WI38 (cell line): ENCODE results near the gene CPD.
"Not testable (repeated sequence)": the region's sequence is repeated elsewhere in the genome, so short reads cannot be mapped to it uniquely, and the experiment has no call there.

Experiments used
- H3K4me3 ChIP-seq: 2 replicates; pipeline ENCODE4 v1.5.1; 2011; ENCODE audit warnings: low read depth, mild to moderate bottlenecking, control low read depth, low read length
- TF ChIP-seq, protein P1 (sequence below): IDR thresholded peaks from 2 replicates; pipeline ENCODE4 v1.5.1; 2012; ENCODE audit warnings: low read depth, mild to moderate bottlenecking, control low read depth, low read length

CPD gene

DNA sequence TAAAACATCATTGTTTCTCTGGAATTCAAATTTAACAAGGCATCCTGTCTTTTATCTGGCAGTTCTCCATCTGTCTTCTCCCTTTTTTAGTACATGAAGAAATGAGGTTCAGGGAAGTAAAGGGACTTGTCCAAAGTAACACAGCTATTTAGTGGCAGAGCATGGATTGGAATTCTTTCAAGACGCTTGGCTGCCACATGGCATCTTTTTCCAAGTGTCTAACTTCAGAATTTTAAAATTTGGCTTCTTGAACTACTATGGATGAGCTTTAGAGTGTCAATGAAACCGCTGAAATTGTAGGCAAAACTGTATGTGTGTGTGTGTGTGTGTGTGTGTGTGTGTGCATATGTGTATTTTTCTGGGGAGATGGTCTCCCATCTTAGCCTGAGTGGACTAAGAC lies 39.6 kb upstream of the CPD start:
- H3K4me3 ChIP-seq = no peak overlapping the region
- TF ChIP-seq, protein P1, sequence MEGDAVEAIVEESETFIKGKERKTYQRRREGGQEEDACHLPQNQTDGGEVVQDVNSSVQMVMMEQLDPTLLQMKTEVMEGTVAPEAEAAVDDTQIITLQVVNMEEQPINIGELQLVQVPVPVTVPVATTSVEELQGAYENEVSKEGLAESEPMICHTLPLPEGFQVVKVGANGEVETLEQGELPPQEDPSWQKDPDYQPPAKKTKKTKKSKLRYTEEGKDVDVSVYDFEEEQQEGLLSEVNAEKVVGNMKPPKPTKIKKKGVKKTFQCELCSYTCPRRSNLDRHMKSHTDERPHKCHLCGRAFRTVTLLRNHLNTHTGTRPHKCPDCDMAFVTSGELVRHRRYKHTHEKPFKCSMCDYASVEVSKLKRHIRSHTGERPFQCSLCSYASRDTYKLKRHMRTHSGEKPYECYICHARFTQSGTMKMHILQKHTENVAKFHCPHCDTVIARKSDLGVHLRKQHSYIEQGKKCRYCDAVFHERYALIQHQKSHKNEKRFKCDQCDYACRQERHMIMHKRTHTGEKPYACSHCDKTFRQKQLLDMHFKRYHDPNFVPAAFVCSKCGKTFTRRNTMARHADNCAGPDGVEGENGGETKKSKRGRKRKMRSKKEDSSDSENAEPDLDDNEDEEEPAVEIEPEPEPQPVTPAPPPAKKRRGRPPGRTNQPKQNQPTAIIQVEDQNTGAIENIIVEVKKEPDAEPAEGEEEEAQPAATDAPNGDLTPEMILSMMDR = no peak

DNA sequence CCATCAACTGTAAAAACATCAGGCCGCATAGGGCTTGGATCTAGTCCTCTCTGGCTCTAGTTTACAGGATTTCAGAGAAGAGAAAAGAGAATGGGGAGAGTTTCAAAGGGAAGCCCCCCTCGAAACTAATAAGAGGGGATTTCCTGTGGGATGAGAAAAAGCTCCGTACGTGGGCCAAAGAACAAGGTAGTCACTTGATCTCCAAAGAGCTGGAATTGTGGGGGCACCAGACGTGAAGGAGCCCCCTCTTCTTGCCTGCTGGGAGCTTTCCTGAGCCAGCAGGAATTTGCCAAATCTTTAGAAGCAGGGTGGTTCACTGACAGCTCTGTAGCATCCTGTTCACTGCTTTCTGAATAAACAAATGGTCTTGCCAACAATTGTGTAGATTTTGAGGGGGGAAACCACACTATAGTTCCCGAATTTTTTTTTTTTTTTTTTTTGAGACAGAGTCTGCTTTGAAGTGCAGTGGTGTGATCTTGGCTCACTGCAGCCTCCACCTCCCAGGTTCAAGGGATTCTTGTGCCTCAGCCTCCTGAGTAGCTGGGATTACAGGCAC lies 37.8 kb upstream of the CPD start:
- TF ChIP-seq, protein P1 = no peak
- peak overlapping the region; percentile 22 for H3K4me3 ChIP-seq

DNA sequence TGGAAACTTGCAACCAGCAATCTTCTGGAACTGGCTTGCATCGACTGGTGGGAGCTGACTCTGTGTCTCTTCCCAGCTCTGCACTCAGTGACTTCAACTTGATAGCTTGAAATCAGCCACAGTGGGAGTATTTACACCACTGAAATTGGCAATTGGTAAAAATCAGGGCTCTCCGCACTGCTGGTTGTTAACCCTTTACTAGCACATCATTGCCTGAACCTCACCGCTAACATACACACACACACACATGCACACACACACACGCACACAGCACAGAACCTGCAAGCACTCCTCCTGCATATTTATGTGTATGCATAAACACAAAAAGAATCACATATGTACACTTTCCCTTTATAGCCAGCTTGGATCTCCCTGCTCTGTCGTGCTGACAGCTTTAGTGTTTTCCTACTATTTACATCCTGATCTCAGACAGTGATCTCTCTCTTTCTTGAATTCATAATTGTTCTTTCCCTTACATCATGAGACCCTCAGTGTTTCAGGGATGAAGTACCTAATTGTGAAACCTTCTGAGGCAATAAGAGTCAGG lies 37.0 kb upstream of the CPD start:
- TF ChIP-seq, protein P1 = no peak
- no peak overlapping the region for H3K4me3 ChIP-seq

DNA sequence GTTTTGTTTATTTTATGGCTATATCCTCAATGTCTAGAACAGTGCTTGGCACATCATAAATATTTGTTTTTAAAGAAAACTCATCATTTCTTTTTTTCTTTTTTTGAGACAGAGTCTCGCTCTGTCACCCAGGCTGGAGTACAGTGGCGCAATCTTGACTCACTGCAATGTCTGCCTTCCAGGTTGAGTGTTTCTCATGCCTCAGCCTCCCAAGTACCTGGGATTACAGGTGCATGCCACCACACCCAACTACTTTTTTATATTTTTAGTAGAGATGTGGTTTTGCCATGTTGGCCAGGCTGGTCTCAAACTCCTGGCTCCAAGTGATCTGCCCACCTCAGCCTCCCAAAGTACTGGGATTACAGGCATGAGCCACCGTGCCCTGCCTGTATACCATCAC lies 35.5 kb upstream of the CPD start:
- not testable (repeated sequence) for H3K4me3 ChIP-seq

DNA sequence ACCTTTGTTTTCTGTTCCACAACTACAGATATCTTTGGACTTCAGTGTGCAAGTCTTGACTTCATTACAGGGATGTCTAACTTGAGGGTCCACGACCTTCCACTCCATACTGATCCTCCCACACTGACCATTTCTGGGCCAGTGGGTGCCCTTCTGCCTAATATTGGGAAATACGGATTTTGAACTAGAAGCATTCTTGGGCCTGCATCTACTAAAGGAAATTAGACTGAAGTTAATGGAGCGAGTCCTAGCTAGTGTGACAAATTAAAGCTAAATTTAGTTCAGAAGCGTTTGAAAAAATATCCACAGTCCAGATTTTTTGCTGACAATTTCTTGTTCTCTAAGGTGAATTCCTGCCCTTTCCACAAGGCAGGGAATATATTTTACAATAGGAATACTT lies 34.9 kb upstream of the CPD start:
- TF ChIP-seq, protein P1 = no peak
- H3K4me3 ChIP-seq = no peak overlapping the region

DNA sequence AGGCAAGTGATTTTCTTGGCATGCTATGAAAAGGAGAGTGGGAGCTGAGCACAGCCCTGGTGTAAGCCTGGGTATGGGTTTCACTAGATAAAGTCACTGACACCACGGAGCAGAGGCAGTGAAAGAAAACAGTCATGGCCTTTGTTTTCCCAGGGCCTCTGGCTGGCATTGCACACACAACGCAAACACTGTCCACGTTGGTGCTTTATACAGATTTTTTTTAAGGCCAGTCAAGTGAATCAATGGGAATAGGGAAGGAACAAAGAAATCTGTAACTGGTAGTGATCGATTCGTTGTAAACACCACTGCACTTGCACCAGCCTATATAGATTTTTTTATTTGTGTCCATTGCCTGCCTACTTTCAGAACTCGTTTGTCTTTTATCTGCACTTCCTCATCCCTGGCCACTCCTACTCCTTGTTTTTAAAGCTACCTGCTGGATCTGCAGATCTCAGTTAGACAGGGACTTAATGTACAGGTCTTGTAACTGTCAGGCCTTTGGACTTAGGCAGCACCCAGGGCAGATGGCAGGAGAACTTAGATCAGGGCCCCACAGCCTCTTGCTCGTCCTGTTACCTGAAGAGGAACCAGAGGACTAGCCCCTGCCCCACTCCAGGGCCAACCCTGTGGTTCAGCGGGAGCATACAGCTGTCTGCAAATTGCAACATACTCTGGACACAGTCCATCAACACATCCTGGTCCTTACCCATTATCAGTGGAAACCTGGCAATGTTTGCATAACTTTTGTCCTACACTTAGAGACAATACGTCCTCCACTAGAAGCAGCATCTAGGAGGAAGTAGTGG lies 34.2 kb upstream of the CPD start:
- TF ChIP-seq, protein P1 = no peak
- H3K4me3 ChIP-seq = no peak overlapping the region

DNA sequence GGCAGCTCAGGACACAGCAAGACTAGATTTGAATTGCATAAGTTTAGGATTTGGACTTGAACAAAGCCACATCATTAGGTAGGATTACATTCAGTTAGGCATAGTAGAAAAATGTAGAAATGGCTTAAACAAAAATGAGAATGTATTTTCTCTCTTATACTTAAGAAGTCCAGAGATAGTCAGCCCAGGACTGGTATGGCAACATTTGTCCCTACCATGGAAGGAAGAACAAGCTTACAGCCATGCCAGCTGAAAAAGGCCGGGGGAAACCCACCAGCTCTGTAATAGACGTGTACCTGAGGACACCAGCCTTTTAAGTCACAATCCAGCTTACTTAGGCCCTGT lies 33.7 kb upstream of the CPD start:
- TF ChIP-seq, protein P1 = no peak
- no peak overlapping the region for H3K4me3 ChIP-seq
